Lower lobe of right lung (tissue), 2 donors: ENCODE results near the gene CUBN. TPM values are rescaled to one million over a fixed set of nuclear protein-coding genes. Genes with fewer than 3 reads are reported as not detected.

Experiments used
- ATAC-seq, 2 donors: fragments of 200-7000 bp; cut with Tn5 transposase; one replicate each; pipeline ENCODE4 v1.9.1; 2020 to 2022; ENCODE audit warnings: mild to moderate bottlenecking in 2 of 2, moderate library complexity in 2 of 2
- DNase-seq: peaks from one replicate; pipeline ENCODE4 v3.0.0-alpha.2; 2020
- H3K27ac ChIP-seq: fragments of 200-600 bp; one replicate; pipeline ENCODE4 v1.8.0; 2022
- H3K27me3 ChIP-seq: fragments of 200-600 bp; one replicate; pipeline ENCODE4 v1.8.0; 2022; ENCODE audit warnings: low read depth
- H3K36me3 ChIP-seq: fragments of 200-600 bp; one replicate; pipeline ENCODE4 v1.8.0; 2022; ENCODE audit warnings: mild to moderate bottlenecking
- H3K4me1 ChIP-seq: fragments of 200-600 bp; one replicate; pipeline ENCODE4 v1.8.0; 2022
- H3K4me3 ChIP-seq: fragments of 200-600 bp; one replicate; pipeline ENCODE4 v1.8.0; 2022; ENCODE audit warnings: mild to moderate bottlenecking
- H3K9me3 ChIP-seq: fragments of 200-600 bp; one replicate; pipeline ENCODE4 v1.8.0; 2022
- intact Hi-C: fragments of 100-400 bp; cut with DNase I; formaldehyde crosslinking; loops from one replicate; pipeline ENCODE4 v1.11.0; 2022
- long read RNA-seq: library from polyadenylated mRNA; unstranded; transcript quantifications from one replicate; pipeline ENCODE4 v2.0.0, GENCODE V29; 2021
- total RNA-seq: library from RNA; stranded (reverse); fragmentation: NEBNext Ultra II Directional; extraction: Animal tissue kit (Norgen Biotek cat#: 25700); gene quantifications from one replicate; pipeline ENCODE4 v1.2.1, GENCODE V29; 2021
- TF ChIP-seq, protein P1 (sequence below): fragments of 200-600 bp; IDR thresholded peaks from one replicate; pipeline ENCODE4 v1.8.0; 2022; ENCODE audit warnings: antibody characterized with exemption, mild to moderate bottlenecking
- donor health status: DM: no; HTN: yes; CAD: no; lungs with severe emphysema.

Gene CUBN
- 2.2 TPM for total RNA-seq
- long read RNA-seq, partial matches to known transcripts, result 0 of 1 reads
- long read RNA-seq, other reads (novel, unspliced or antisense), result 1 of 1 reads

DNA sequence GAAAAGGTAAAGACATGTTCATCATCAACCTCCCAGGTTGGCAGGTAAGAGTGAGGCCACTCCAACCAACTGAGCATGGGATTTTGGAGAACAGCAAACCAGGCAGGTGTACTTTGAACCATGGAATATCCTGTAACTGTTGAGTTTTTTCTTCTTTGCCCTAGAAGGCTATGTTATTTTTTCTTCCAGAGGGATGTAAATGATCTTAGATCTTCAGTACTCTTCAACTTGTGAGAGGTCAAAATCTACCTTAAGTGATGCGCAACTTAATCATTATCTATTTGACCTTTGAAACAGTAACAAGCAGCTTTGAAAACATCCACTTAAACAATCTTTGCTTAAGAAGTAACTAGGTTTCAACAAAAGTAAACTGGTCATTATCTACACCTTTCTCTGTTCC is at the start of gene CUBN:
CUBN (minus strand) TSS at position 71 of the 400 bp plus-strand sequence; CDS start at position 25, 46 bp downstream.
- no peak for DNase-seq
- H3K27ac ChIP-seq, result no peak within 1 kb of the TSS
- TF ChIP-seq, protein P1, sequence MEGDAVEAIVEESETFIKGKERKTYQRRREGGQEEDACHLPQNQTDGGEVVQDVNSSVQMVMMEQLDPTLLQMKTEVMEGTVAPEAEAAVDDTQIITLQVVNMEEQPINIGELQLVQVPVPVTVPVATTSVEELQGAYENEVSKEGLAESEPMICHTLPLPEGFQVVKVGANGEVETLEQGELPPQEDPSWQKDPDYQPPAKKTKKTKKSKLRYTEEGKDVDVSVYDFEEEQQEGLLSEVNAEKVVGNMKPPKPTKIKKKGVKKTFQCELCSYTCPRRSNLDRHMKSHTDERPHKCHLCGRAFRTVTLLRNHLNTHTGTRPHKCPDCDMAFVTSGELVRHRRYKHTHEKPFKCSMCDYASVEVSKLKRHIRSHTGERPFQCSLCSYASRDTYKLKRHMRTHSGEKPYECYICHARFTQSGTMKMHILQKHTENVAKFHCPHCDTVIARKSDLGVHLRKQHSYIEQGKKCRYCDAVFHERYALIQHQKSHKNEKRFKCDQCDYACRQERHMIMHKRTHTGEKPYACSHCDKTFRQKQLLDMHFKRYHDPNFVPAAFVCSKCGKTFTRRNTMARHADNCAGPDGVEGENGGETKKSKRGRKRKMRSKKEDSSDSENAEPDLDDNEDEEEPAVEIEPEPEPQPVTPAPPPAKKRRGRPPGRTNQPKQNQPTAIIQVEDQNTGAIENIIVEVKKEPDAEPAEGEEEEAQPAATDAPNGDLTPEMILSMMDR, result no peak
- no peaks in the 10 kb centered on the region for H3K36me3 ChIP-seq
- no peak for ATAC-seq
- H3K27me3 ChIP-seq, result no peaks in the 10 kb centered on the region
- no peaks in the 10 kb centered on the region for H3K9me3 ChIP-seq
- intact Hi-C loops, result no loop called here
- no peak within 1 kb of the TSS for H3K4me3 ChIP-seq
- no peaks in the 10 kb centered on the region for H3K4me1 ChIP-seq

DNA sequence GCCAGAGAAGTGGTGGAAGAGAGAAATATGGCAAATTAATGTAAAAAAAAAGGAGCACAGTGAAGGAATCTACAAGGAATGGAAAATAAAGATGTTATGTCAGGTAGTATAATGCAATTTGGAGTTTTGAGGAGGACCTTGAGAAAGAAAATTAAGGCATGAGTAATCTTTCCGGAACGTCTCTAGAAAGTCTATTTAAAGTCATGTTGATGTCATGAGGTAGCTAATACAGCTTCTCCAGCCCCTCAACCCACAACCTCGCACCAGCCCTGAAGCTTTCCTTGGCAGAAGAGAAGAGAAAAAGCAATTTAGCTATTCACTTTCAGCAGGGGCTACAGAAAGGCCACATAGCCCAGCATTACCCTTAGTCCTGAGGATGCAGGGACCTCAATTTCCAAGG is 49.4 kb upstream of the CUBN start:
- no peaks in the 10 kb centered on the region for H3K27me3 ChIP-seq
- H3K27ac ChIP-seq, result no peak overlapping the region
- intact Hi-C loops, result no loop called here
- ATAC-seq, result no peak
- peaks cover 11% of the 10 kb centered on the region for H3K4me1 ChIP-seq
- H3K4me3 ChIP-seq, result no peak overlapping the region
- no peaks in the 10 kb centered on the region for H3K36me3 ChIP-seq
- TF ChIP-seq, protein P1, result no peak
- H3K9me3 ChIP-seq, result no peaks in the 10 kb centered on the region
- no peak for DNase-seq

DNA sequence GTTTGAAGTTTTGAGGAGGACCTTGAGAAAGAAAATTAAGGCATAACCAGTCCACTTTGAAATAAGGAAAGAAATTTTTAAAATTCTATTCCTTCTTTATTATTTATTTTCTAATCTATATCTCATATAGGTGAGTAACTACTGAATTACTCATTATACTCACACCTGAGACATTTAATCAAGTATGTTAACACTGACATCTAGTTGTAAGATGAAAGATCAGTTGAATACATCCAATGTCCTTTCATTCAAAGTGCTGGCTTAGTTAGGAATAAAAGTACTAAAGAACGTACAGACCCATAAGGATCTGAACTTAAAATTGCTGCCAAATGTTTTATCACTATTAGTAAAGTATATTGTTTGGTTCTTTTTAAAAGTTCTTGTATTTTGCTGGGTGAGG is 48.4 kb upstream of the CUBN start:
- H3K4me1 ChIP-seq, result peaks cover 11% of the 10 kb centered on the region
- no peaks in the 10 kb centered on the region for H3K27me3 ChIP-seq
- H3K27ac ChIP-seq, result no peak overlapping the region
- intact Hi-C loops, result no loop called here
- TF ChIP-seq, protein P1, result no peak
- no peak overlapping the region for H3K4me3 ChIP-seq
- ATAC-seq (no peak), DNase-seq (no peak)
- H3K9me3 ChIP-seq, result no peaks in the 10 kb centered on the region
- no peaks in the 10 kb centered on the region for H3K36me3 ChIP-seq

DNA sequence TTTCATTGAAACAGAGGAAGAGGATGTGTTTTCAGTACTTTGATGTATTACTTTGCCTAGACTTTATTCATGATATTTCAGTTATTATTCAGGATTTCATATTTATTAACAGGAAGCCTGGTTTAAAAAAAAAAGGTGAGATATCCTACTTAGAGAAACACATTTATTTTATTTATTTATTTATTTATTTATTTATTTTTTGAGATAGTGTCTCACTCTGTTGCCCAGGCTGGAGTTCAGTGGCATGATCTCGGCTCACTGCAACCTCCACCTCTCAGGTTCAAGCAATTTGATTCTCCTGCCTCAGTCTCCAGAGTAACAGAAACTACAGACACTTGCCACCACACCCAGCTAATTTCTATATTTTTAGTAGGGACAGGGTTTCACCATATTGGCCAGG is 47.4 kb upstream of the CUBN start:
- Histone ChIP-seq H3K36me3 (no peaks in the 10 kb centered on the region), H3K27me3 (no peaks in the 10 kb centered on the region), H3K4me1 (peaks cover 11% of the 10 kb centered on the region), H3K9me3 (no peaks in the 10 kb centered on the region), H3K27ac (no peak overlapping the region), H3K4me3 (no peak overlapping the region)
- intact Hi-C loops, result no loop called here
- TF ChIP-seq, protein P1, result no peak
- ATAC-seq (no peak), DNase-seq (no peak)

DNA sequence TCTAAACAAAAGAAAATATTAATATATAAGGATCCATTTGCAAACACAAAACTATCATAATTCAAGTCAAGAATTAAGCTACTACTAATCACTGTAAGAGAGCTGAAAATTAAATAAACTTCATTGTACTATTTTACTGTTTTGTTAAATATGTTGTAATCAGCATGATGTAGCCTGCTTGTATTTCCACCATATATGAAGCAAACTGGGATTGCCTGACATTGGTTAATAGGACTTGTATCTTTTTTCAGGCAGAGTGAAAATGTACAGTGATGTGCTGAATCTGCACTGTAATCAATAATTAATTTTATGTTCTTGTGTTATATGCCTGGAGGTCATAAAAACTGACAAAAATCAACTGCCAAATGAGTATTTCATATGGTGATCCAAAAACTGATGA is 46.5 kb upstream of the CUBN start:
- no peaks in the 10 kb centered on the region for H3K27me3 ChIP-seq
- H3K4me3 ChIP-seq, result no peak overlapping the region
- TF ChIP-seq, protein P1, result no peak
- peak overlapping the region; percentile 0 for H3K27ac ChIP-seq
- peaks cover 11% of the 10 kb centered on the region for H3K4me1 ChIP-seq
- ATAC-seq, result no peak
- H3K9me3 ChIP-seq, result no peaks in the 10 kb centered on the region
- intact Hi-C loops, result no loop called here
- H3K36me3 ChIP-seq, result no peaks in the 10 kb centered on the region
- no peak for DNase-seq

DNA sequence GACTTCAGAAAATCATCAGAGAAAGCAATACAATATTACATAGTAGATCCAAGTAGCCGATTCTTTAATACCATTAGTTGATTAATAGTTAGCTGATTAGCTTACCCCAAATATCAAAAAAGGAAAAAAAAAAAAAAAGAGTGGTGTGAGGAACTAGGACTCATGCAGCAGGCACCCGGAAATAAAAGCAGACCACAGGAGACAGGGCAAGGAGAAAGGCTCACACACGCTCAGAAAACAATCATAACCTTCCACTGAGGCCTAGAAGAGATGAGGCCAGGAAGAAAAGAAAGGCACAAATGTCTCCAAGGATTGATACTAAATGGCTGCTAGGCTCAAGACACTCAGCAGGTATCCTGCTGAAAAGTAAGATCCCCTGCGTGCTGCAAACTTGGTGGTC is 45.9 kb upstream of the CUBN start:
- H3K4me3 ChIP-seq, result no peak overlapping the region
- DNase-seq (no peak), ATAC-seq (no peak)
- H3K4me1 ChIP-seq, result peaks cover 11% of the 10 kb centered on the region
- TF ChIP-seq, protein P1, result no peak
- H3K27me3 ChIP-seq, result no peaks in the 10 kb centered on the region
- intact Hi-C loops, result no loop called here
- no peaks in the 10 kb centered on the region for H3K36me3 ChIP-seq
- H3K27ac ChIP-seq, result peak overlapping the region; percentile 0
- H3K9me3 ChIP-seq, result no peaks in the 10 kb centered on the region
